Lower lobe of right lung (tissue), 2 donors: ENCODE results near the gene PLXNB1. TPM values are rescaled to one million over a fixed set of nuclear protein-coding genes. Genes with fewer than 3 reads are reported as not detected.

Source experiments
- ATAC-seq, 2 donors: fragments of 200-7000 bp; cut with Tn5 transposase; one replicate each; pipeline ENCODE4 v1.9.1; 2020 to 2022; ENCODE audit warnings: mild to moderate bottlenecking in 2 of 2, moderate library complexity in 2 of 2
- DNase-seq: peaks from one replicate; pipeline ENCODE4 v3.0.0-alpha.2; 2020
- H3K27ac ChIP-seq: fragments of 200-600 bp; one replicate; pipeline ENCODE4 v1.8.0; 2022
- H3K27me3 ChIP-seq: fragments of 200-600 bp; one replicate; pipeline ENCODE4 v1.8.0; 2022; ENCODE audit warnings: low read depth
- H3K36me3 ChIP-seq: fragments of 200-600 bp; one replicate; pipeline ENCODE4 v1.8.0; 2022; ENCODE audit warnings: mild to moderate bottlenecking
- H3K4me1 ChIP-seq: fragments of 200-600 bp; one replicate; pipeline ENCODE4 v1.8.0; 2022
- H3K4me3 ChIP-seq: fragments of 200-600 bp; one replicate; pipeline ENCODE4 v1.8.0; 2022; ENCODE audit warnings: mild to moderate bottlenecking
- H3K9me3 ChIP-seq: fragments of 200-600 bp; one replicate; pipeline ENCODE4 v1.8.0; 2022
- intact Hi-C: fragments of 100-400 bp; cut with DNase I; formaldehyde crosslinking; loops from one replicate; pipeline ENCODE4 v1.11.0; 2022
- total RNA-seq: library from RNA; stranded (reverse); fragmentation: NEBNext Ultra II Directional; extraction: Animal tissue kit (Norgen Biotek cat#: 25700); gene quantifications from one replicate; pipeline ENCODE4 v1.2.1, GENCODE V29; 2021
- TF ChIP-seq, protein P1 (sequence below): fragments of 200-600 bp; IDR thresholded peaks from one replicate; pipeline ENCODE4 v1.8.0; 2022; ENCODE audit warnings: antibody characterized with exemption, mild to moderate bottlenecking
- donor health status: DM: no; HTN: yes; CAD: no; lungs with severe emphysema.

Gene PLXNB1
- total RNA-seq, 1 donor from 2014 or later = 94.3 TPM

- peaks cover 50% of the 10 kb centered on the region for H3K4me1 ChIP-seq
- peaks cover 4% of the 10 kb centered on the region for H3K27me3 ChIP-seq
- peak overlapping the region; percentile 36 for H3K27ac ChIP-seq
- peaks cover 19% of the 10 kb centered on the region for H3K36me3 ChIP-seq
- no peak for DNase-seq
- TF ChIP-seq, protein P1, sequence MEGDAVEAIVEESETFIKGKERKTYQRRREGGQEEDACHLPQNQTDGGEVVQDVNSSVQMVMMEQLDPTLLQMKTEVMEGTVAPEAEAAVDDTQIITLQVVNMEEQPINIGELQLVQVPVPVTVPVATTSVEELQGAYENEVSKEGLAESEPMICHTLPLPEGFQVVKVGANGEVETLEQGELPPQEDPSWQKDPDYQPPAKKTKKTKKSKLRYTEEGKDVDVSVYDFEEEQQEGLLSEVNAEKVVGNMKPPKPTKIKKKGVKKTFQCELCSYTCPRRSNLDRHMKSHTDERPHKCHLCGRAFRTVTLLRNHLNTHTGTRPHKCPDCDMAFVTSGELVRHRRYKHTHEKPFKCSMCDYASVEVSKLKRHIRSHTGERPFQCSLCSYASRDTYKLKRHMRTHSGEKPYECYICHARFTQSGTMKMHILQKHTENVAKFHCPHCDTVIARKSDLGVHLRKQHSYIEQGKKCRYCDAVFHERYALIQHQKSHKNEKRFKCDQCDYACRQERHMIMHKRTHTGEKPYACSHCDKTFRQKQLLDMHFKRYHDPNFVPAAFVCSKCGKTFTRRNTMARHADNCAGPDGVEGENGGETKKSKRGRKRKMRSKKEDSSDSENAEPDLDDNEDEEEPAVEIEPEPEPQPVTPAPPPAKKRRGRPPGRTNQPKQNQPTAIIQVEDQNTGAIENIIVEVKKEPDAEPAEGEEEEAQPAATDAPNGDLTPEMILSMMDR = no peak
- H3K4me3 ChIP-seq = peak overlapping the region; percentile 86
- intact Hi-C loops = no loop called here
- no peak for ATAC-seq
- H3K9me3 ChIP-seq = no peaks in the 10 kb centered on the region
Measured at GRCh38 chr3:48426401-48426909, 3.4 kb downstream of the PLXNB1 start.

GRCh38 chr3:48425281-48425812 is 4.5 kb downstream of the PLXNB1 start:
- TF ChIP-seq, protein P1 = no peak
- DNase-seq = no peak
- Histone ChIP-seq H3K27ac (peak overlapping the region; percentile 36), H3K4me1 (peaks cover 44% of the 10 kb centered on the region), H3K27me3 (peaks cover 4% of the 10 kb centered on the region), H3K36me3 (peaks cover 27% of the 10 kb centered on the region), H3K9me3 (no peaks in the 10 kb centered on the region), H3K4me3 (peak overlapping the region; percentile 6)
- intact Hi-C loops = no loop called here
- no peak for ATAC-seq

- Histone ChIP-seq H3K9me3 (no peaks in the 10 kb centered on the region), H3K4me1 (peaks cover 39% of the 10 kb centered on the region), H3K27ac (no peak overlapping the region), H3K36me3 (peaks cover 31% of the 10 kb centered on the region), H3K4me3 (no peak overlapping the region), H3K27me3 (no peaks in the 10 kb centered on the region)
- intact Hi-C loops = no loop called here
- TF ChIP-seq, protein P1 = no peak
- no peak for DNase-seq
- no peak for ATAC-seq
Measured at GRCh38 chr3:48423883-48424695, 5.8 kb downstream of the PLXNB1 start.

GRCh38 chr3:48423241-48423882 is 6.5 kb downstream of the PLXNB1 start:
- TF ChIP-seq, protein P1 = no peak
- DNase-seq (no peak), ATAC-seq (no peak)
- no peaks in the 10 kb centered on the region for H3K9me3 ChIP-seq
- no peak overlapping the region for H3K27ac ChIP-seq
- no peaks in the 10 kb centered on the region for H3K27me3 ChIP-seq
- no peak overlapping the region for H3K4me3 ChIP-seq
- intact Hi-C loops = no loop called here
- peaks cover 38% of the 10 kb centered on the region for H3K36me3 ChIP-seq
- peaks cover 34% of the 10 kb centered on the region for H3K4me1 ChIP-seq

- peaks cover 45% of the 10 kb centered on the region for H3K36me3 ChIP-seq
- DNase-seq (no peak), ATAC-seq (no peak)
- intact Hi-C loops = no loop called here
- TF ChIP-seq, protein P1 = no peak
- H3K4me1 ChIP-seq = peaks cover 27% of the 10 kb centered on the region
- H3K4me3 ChIP-seq = no peak overlapping the region
- no peaks in the 10 kb centered on the region for H3K9me3 ChIP-seq
- no peaks in the 10 kb centered on the region for H3K27me3 ChIP-seq
- no peak overlapping the region for H3K27ac ChIP-seq
Measured at GRCh38 chr3:48422681-48423080, 7.2 kb downstream of the PLXNB1 start.
